SK-N-SH treated with all-trans-retinoic acid at 6 μM for 48 hours (cell line): ENCODE measurements around the gene KCNG4.

Source experiments
- ATAC-seq: fragments of 200-7000 bp; cut with Tn5 transposase; 3 replicates; pipeline ENCODE4 v1.9.1; 2020; ENCODE audit warnings: mild to moderate bottlenecking, moderate library complexity
- ARNTL ChIP-seq: fragments of 450-650 bp; formaldehyde crosslinking; IDR thresholded peaks from 2 replicates; pipeline ENCODE4 v1.5.0; 2020; ENCODE audit warnings: low read depth, mild to moderate bottlenecking, moderate library complexity, borderline replicate concordance
- BACH2 ChIP-seq: fragments of 250-450 bp; sonication (Bioruptor Pico); IDR thresholded peaks from 2 replicates; pipeline ENCODE4 v1.9.0; 2021; ENCODE audit warnings: mild to moderate bottlenecking, borderline replicate concordance
- CSDC2 ChIP-seq: fragments of 250-450 bp; sonication (Bioruptor Pico); IDR thresholded peaks from 2 replicates; pipeline ENCODE4 v1.5.0; 2020; ENCODE audit warnings: mild to moderate bottlenecking, moderate library complexity
- GLIS3 ChIP-seq: fragments of 250-450 bp; sonication (Bioruptor Pico); IDR thresholded peaks from 2 replicates; pipeline ENCODE4 v1.5.0; 2020; ENCODE audit warnings: mild to moderate bottlenecking, moderate library complexity
- OSR1 ChIP-seq: fragments of 250-450 bp; sonication (Bioruptor Pico); IDR thresholded peaks from 2 replicates; pipeline ENCODE4 v1.8.0; 2022; ENCODE audit warnings: moderate library complexity, mild to moderate bottlenecking, inconsistent platforms
- POU6F1 ChIP-seq: fragments of 250-450 bp; sonication (Bioruptor Pico); IDR thresholded peaks from 2 replicates; pipeline ENCODE4 v1.8.0; 2021; ENCODE audit warnings: low read depth, mild to moderate bottlenecking, moderate library complexity, borderline replicate concordance
- PPARA ChIP-seq: fragments of 250-450 bp; sonication (Bioruptor Pico); IDR thresholded peaks from 2 replicates; pipeline ENCODE4 v1.5.0; 2020; ENCODE audit warnings: mild to moderate bottlenecking, borderline replicate concordance
- RARB ChIP-seq: fragments of 250-450 bp; sonication (Bioruptor Pico); IDR thresholded peaks from 2 replicates; pipeline ENCODE4 v1.8.0; 2021; ENCODE audit warnings: mild to moderate bottlenecking, moderate library complexity
- SNAI2 ChIP-seq: fragments of 250-450 bp; sonication (Bioruptor Pico); IDR thresholded peaks from 2 replicates; pipeline ENCODE4 v1.5.0; 2020; ENCODE audit warnings: mild to moderate bottlenecking, moderate library complexity
- TCF4 ChIP-seq: fragments of 250-450 bp; sonication (Bioruptor Pico); IDR thresholded peaks from 2 replicates; pipeline ENCODE4 v1.8.0; 2021; ENCODE audit warnings: mild to moderate bottlenecking, moderate library complexity, borderline replicate concordance
- TOX ChIP-seq: fragments of 250-450 bp; sonication (Bioruptor Pico); IDR thresholded peaks from 2 replicates; pipeline ENCODE4 v1.8.0; 2021; ENCODE audit warnings: mild to moderate bottlenecking, moderate library complexity, borderline replicate concordance
- ZC3H10 ChIP-seq: fragments of 250-450 bp; sonication (Bioruptor Pico); IDR thresholded peaks from 2 replicates; pipeline ENCODE4 v1.5.1; 2021; ENCODE audit warnings: mild to moderate bottlenecking, moderate library complexity
- ZFP3 ChIP-seq: fragments of 250-450 bp; sonication (Bioruptor Pico); IDR thresholded peaks from 2 replicates; pipeline ENCODE4 v1.5.0; 2020; ENCODE audit warnings: mild to moderate bottlenecking, moderate library complexity
- ZFP30 ChIP-seq: fragments of 450-650 bp; formaldehyde crosslinking; IDR thresholded peaks from 2 replicates; pipeline ENCODE4 v1.5.0; 2022; ENCODE audit warnings: mild to moderate bottlenecking, moderate library complexity
- ZNF8 ChIP-seq: fragments of 450-650 bp; formaldehyde crosslinking; IDR thresholded peaks from 2 replicates; pipeline ENCODE4 v1.5.0; 2020; ENCODE audit warnings: mild to moderate bottlenecking, moderate library complexity
- TF ChIP-seq, protein P1 (sequence below): fragments of 250-450 bp; sonication (Bioruptor Pico); IDR thresholded peaks from 2 replicates; pipeline ENCODE4 v1.8.0; 2020; ENCODE audit warnings: mild to moderate bottlenecking, moderate library complexity, borderline replicate concordance
- TF ChIP-seq, protein P2 (sequence below): fragments of 250-450 bp; sonication (Bioruptor Pico); IDR thresholded peaks from 2 replicates; pipeline ENCODE4 v1.5.0; 2020; ENCODE audit warnings: mild to moderate bottlenecking, moderate library complexity
- TF ChIP-seq, protein P3 (sequence below): fragments of 250-450 bp; sonication (Bioruptor Pico); IDR thresholded peaks from 2 replicates; pipeline ENCODE4 v1.5.1; 2020; ENCODE audit warnings: low read depth, mild to moderate bottlenecking, moderate library complexity

The KCNG4 gene

DNA sequence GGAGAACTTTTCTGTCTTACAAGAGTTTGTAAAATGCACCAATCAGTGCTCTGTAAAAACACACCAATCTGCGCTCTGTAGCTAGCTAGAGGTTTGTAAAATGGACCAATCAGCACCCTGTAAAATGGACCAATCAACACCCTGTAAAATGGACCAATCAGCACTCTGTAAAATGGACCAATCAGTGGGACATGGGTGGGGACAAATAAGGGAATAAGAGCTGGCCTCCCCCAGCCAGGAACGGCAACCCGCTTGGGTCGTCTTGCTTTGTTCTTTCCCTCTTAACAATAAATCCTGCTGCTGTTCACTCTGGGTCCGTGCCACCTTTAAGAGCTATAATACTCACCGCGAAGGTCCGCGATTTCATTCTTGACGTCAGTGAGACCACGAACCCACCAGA lies 18.5 kb upstream of the KCNG4 start:
- TF ChIP-seq RARB (CRISPR knock-in tag): no peak
- no peak for ATAC-seq

GRCh38 chr16:84255050-84255810 lies 15.4 kb upstream of the KCNG4 start:
- TF ChIP-seq SNAI2 (CRISPR knock-in tag): no peak
- TF ChIP-seq ZFP3 (CRISPR knock-in tag): no peak
- no peak for TF ChIP-seq OSR1 (CRISPR knock-in tag)
- TF ChIP-seq CSDC2 (CRISPR knock-in tag): no peak
- no peak for TF ChIP-seq ZFP30 (CRISPR knock-in tag)
- TF ChIP-seq, protein P1, sequence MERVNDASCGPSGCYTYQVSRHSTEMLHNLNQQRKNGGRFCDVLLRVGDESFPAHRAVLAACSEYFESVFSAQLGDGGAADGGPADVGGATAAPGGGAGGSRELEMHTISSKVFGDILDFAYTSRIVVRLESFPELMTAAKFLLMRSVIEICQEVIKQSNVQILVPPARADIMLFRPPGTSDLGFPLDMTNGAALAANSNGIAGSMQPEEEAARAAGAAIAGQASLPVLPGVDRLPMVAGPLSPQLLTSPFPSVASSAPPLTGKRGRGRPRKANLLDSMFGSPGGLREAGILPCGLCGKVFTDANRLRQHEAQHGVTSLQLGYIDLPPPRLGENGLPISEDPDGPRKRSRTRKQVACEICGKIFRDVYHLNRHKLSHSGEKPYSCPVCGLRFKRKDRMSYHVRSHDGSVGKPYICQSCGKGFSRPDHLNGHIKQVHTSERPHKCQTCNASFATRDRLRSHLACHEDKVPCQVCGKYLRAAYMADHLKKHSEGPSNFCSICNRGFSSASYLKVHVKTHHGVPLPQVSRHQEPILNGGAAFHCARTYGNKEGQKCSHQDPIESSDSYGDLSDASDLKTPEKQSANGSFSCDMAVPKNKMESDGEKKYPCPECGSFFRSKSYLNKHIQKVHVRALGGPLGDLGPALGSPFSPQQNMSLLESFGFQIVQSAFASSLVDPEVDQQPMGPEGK (CRISPR knock-in tag): no peak
- TF ChIP-seq, all 23 proteins: peak for 0
- no peak for ATAC-seq

GRCh38 chr16:84254062-84254461 lies 14.2 kb upstream of the KCNG4 start:
- TF ChIP-seq POU6F1: no peak
- no peak for TF ChIP-seq TCF4
- TF ChIP-seq PPARA (CRISPR knock-in tag): no peak
- no peak for TF ChIP-seq SNAI2 (CRISPR knock-in tag)
- TF ChIP-seq ZFP30 (CRISPR knock-in tag): no peak
- no peak for ATAC-seq

DNA sequence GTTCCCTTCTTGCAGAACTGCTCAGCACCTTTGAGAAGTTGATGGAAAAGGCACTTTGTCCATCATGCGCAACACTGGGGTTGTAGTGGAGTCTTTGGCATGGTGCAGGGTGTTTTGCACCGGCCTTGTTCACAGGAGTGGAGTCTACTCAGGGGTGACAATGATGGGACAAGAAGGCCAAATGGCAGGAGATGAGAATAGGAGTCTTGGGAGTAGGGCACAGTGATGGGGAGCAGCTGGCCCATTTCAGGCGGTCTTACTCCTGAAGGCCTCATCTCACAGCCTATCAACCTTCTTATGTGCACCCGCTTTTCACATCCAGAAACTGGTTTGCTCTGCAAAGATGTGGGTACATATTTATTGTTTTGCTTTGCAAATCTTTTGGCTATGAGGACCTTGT lies 13.4 kb upstream of the KCNG4 start:
- no peak for ATAC-seq
- TF ChIP-seq ZC3H10 (CRISPR knock-in tag): no peak
- no peak for TF ChIP-seq OSR1 (CRISPR knock-in tag)
- no peak for TF ChIP-seq PPARA (CRISPR knock-in tag)
- TF ChIP-seq ZFP3 (CRISPR knock-in tag): no peak
- TF ChIP-seq BACH2 (CRISPR knock-in tag): no peak
- TF ChIP-seq TOX (CRISPR knock-in tag): no peak
- no peak for TF ChIP-seq ZNF8
- TF ChIP-seq GLIS3: no peak
- no peak for TF ChIP-seq TCF4
- TF ChIP-seq, protein P2, sequence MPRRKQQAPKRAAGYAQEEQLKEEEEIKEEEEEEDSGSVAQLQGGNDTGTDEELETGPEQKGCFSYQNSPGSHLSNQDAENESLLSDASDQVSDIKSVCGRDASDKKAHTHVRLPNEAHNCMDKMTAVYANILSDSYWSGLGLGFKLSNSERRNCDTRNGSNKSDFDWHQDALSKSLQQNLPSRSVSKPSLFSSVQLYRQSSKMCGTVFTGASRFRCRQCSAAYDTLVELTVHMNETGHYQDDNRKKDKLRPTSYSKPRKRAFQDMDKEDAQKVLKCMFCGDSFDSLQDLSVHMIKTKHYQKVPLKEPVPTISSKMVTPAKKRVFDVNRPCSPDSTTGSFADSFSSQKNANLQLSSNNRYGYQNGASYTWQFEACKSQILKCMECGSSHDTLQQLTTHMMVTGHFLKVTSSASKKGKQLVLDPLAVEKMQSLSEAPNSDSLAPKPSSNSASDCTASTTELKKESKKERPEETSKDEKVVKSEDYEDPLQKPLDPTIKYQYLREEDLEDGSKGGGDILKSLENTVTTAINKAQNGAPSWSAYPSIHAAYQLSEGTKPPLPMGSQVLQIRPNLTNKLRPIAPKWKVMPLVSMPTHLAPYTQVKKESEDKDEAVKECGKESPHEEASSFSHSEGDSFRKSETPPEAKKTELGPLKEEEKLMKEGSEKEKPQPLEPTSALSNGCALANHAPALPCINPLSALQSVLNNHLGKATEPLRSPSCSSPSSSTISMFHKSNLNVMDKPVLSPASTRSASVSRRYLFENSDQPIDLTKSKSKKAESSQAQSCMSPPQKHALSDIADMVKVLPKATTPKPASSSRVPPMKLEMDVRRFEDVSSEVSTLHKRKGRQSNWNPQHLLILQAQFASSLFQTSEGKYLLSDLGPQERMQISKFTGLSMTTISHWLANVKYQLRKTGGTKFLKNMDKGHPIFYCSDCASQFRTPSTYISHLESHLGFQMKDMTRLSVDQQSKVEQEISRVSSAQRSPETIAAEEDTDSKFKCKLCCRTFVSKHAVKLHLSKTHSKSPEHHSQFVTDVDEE (CRISPR knock-in tag): no peak
- no peak for TF ChIP-seq ARNTL (CRISPR knock-in tag)
- TF ChIP-seq CSDC2 (CRISPR knock-in tag): no peak
- TF ChIP-seq ZFP30 (CRISPR knock-in tag): no peak
- TF ChIP-seq, protein P3, sequence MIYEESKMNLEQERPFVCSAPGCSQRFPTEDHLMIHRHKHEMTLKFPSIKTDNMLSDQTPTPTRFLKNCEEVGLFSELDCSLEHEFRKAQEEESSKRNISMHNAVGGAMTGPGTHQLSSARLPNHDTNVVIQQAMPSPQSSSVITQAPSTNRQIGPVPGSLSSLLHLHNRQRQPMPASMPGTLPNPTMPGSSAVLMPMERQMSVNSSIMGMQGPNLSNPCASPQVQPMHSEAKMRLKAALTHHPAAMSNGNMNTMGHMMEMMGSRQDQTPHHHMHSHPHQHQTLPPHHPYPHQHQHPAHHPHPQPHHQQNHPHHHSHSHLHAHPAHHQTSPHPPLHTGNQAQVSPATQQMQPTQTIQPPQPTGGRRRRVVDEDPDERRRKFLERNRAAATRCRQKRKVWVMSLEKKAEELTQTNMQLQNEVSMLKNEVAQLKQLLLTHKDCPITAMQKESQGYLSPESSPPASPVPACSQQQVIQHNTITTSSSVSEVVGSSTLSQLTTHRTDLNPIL (CRISPR knock-in tag): no peak

DNA sequence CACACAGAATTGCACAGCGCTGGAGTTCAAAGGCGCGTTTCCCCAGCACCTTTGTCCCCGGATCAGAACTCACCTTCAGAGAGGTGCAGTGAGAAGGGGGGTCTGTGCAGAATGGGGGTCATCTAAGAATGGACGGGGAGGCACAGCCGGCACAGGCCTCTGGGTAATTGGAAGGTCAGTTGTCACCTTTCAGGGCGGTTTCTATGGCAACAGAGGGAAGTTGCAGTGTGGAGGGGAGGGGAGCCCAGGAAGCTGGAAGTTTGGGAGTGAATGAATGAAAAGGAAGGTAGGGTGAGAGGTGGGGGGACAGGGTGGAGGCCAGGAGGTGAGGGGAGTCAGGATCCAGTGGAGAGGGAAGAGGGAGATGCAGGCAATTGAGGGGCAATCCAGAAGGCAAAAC lies 12.4 kb upstream of the KCNG4 start:
- no peak for TF ChIP-seq TOX (CRISPR knock-in tag)
- TF ChIP-seq PPARA (CRISPR knock-in tag): no peak
- no peak for TF ChIP-seq ARNTL (CRISPR knock-in tag)
- TF ChIP-seq, protein P1 (CRISPR knock-in tag): no peak
- no peak for ATAC-seq
